Measurements from ENCODE around the gene PSMD12. TPM values are rescaled to one million over a fixed set of nuclear protein-coding genes. Genes with fewer than 3 reads are reported as not detected.
"Not testable (repeated sequence)": the region's sequence is repeated elsewhere in the genome, so short reads cannot be mapped to it uniquely, and the experiment has no call there.

Gene PSMD12
- total RNA-seq, 1 donor: 32.4 TPM

- peak; percentile 35 for DNase-seq (ENCODE audit: low read depth)
- TF ChIP-seq CTCF (IDR thresholded peaks at IDR 0.05; ENCODE audit: insufficient read depth, low read depth, low read length): no peak
These were observed 45.7 kb upstream of the PSMD12 start for GRCh38 chr17:67412032-67412431.

GRCh38 chr17:67411397-67411796 lies 45.0 kb upstream of the PSMD12 start:
- no peak overlapping the region for H3K4me3 ChIP-seq (ENCODE audit: low read depth, low read length)
- no peak for TF ChIP-seq CTCF (IDR thresholded peaks at IDR 0.05; ENCODE audit: insufficient read depth, low read depth, low read length)
- DNase-seq (ENCODE audit: low read depth): no peak

More at GRCh38 chr17:67412032-67412431, 45.7 kb upstream of the PSMD12 start:
- H3K4me3 ChIP-seq (ENCODE audit: low read depth, low read length): no peak overlapping the region

GRCh38 chr17:67408455-67408830 lies 42.1 kb upstream of the PSMD12 start:
- DNase-seq (ENCODE audit: low read depth); H3K4me3 ChIP-seq (ENCODE audit: low read depth, low read length): not testable (repeated sequence)

GRCh38 chr17:67403483-67403882 lies 37.1 kb upstream of the PSMD12 start:
- DNase-seq (ENCODE audit: low read depth): no peak
- TF ChIP-seq CTCF (IDR thresholded peaks at IDR 0.05; ENCODE audit: insufficient read depth, low read depth, low read length): no peak
- no peak overlapping the region for H3K4me3 ChIP-seq (ENCODE audit: low read depth, low read length)

GRCh38 chr17:67403065-67403464 lies 36.7 kb upstream of the PSMD12 start:
- H3K4me3 ChIP-seq (ENCODE audit: low read depth, low read length): no peak overlapping the region
- DNase-seq (ENCODE audit: low read depth): no peak
- no peak for TF ChIP-seq CTCF (IDR thresholded peaks at IDR 0.05; ENCODE audit: insufficient read depth, low read depth, low read length)

GRCh38 chr17:67401598-67402504 lies 35.5 kb upstream of the PSMD12 start:
- no peak overlapping the region for H3K4me3 ChIP-seq (ENCODE audit: low read depth, low read length)
- TF ChIP-seq CTCF (IDR thresholded peaks at IDR 0.05; ENCODE audit: insufficient read depth, low read depth, low read length): no peak
- no peak for DNase-seq (ENCODE audit: low read depth)

- no peak for DNase-seq (ENCODE audit: low read depth)
- no peak overlapping the region for H3K4me3 ChIP-seq (ENCODE audit: low read depth, low read length)
- no peak for TF ChIP-seq CTCF (IDR thresholded peaks at IDR 0.05; ENCODE audit: insufficient read depth, low read depth, low read length)
These were observed 34.7 kb upstream of the PSMD12 start for GRCh38 chr17:67401106-67401505.
